WERI-Rb-1 (cell line): Measurements from ENCODE around the gene SLC3A2.

Source experiments
- DNase-seq: peaks from one replicate; pipeline ENCODE4 v3.0.0-alpha.2; 2020
- H3K27ac ChIP-seq: fragments of 250-450 bp; sonication (Bioruptor Pico); 2 replicates; pipeline ENCODE4 v1.5.1; 2020; ENCODE audit warnings: mild to moderate bottlenecking, moderate library complexity
- H3K27me3 ChIP-seq: fragments of 250-450 bp; sonication (Bioruptor Pico); 2 replicates; pipeline ENCODE4 v1.5.1; 2021; ENCODE audit warnings: mild to moderate bottlenecking, low read depth, moderate library complexity; ENCODE audit not compliant: insufficient read depth, severe bottlenecking
- H3K36me3 ChIP-seq: fragments of 250-450 bp; sonication (Bioruptor Pico); 2 replicates; pipeline ENCODE4 v1.5.1; 2020; ENCODE audit warnings: mild to moderate bottlenecking, moderate library complexity
- H3K4me3 ChIP-seq: 2 replicates; pipeline ENCODE4 v1.5.1; 2011; ENCODE audit warnings: low read depth, mild to moderate bottlenecking, control low read depth, low read length
- H3K9me3 ChIP-seq: fragments of 250-450 bp; sonication (Bioruptor Pico); 2 replicates; pipeline ENCODE4 v1.5.1; 2021; ENCODE audit warnings: mild to moderate bottlenecking, moderate library complexity; ENCODE audit not compliant: severe bottlenecking
- TF ChIP-seq, protein P1 (sequence below): IDR thresholded peaks from 2 replicates; pipeline ENCODE4 v1.5.1; 2011; ENCODE audit warnings: low read depth, mild to moderate bottlenecking, control low read depth, inconsistent platforms, low read length

Gene SLC3A2

DNA sequence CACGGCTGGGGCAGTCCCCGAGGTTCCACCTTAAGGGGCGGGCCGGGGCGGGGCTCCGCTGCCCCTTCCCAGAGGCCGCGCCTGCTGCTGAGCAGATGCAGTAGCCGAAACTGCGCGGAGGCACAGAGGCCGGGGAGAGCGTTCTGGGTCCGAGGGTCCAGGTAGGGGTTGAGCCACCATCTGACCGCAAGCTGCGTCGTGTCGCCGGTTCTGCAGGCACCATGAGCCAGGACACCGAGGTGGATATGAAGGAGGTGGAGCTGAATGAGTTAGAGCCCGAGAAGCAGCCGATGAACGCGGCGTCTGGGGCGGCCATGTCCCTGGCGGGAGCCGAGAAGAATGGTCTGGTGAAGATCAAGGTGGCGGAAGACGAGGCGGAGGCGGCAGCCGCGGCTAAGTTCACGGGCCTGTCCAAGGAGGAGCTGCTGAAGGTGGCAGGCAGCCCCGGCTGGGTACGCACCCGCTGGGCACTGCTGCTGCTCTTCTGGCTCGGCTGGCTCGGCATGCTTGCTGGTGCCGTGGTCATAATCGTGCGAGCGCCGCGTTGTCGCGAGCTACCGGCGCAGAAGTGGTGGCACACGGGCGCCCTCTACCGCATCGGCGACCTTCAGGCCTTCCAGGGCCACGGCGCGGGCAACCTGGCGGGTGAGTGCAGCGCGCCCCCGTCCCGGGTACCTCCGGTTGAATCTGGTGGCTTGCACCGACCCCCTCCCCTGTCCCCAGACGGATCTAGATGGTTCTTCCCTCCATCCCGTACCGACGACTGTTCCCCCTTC lies at the start of gene SLC3A2:
SLC3A2 (plus strand) TSS at position 94 of the 776 bp plus-strand sequence; CDS start at position 222, 128 bp downstream.
- H3K36me3 ChIP-seq: peaks cover 89% of the 10 kb centered on the region
- peak within 1 kb of the TSS; percentile 98 for H3K27ac ChIP-seq
- H3K27me3 ChIP-seq: no peaks in the 10 kb centered on the region
- H3K9me3 ChIP-seq: no peaks in the 10 kb centered on the region
- TF ChIP-seq, protein P1, sequence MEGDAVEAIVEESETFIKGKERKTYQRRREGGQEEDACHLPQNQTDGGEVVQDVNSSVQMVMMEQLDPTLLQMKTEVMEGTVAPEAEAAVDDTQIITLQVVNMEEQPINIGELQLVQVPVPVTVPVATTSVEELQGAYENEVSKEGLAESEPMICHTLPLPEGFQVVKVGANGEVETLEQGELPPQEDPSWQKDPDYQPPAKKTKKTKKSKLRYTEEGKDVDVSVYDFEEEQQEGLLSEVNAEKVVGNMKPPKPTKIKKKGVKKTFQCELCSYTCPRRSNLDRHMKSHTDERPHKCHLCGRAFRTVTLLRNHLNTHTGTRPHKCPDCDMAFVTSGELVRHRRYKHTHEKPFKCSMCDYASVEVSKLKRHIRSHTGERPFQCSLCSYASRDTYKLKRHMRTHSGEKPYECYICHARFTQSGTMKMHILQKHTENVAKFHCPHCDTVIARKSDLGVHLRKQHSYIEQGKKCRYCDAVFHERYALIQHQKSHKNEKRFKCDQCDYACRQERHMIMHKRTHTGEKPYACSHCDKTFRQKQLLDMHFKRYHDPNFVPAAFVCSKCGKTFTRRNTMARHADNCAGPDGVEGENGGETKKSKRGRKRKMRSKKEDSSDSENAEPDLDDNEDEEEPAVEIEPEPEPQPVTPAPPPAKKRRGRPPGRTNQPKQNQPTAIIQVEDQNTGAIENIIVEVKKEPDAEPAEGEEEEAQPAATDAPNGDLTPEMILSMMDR: peak; percentile 87
- DNase-seq: peak; percentile 88
- H3K4me3 ChIP-seq: peak within 1 kb of the TSS; percentile 71

DNA sequence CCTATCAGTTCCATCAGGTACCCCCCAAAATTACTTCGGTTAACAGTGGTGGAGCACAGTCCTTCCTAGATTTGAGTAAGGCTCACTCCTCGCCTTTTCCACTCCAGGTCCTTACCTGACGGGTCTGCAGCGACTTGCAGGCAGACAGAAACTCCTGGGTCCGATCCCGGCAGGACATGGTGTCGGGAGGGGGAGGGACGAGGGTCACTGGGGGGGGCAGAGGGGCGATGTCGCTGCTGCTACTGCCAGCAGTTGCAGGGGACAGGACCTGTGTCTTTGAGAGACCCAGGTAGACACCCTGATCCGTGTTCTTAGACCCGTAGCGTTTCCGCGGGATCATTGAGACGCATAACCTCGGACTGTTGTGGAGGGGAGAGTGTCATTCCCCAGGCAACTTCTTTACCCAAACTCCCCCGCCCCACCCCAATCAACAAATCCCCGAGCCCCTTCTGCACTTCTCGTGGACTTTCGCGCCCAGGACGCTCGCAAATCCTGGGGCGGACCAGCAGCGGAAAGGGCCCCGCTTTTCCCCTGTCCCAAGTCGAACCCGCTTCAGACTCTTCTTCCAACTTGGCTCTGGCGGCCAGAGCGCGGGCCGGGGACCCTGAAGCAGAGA lies 49.7 kb upstream of the SLC3A2 start:
- peak overlapping the region; percentile 68 for H3K4me3 ChIP-seq
- DNase-seq: no peak
- peak overlapping the region; percentile 85 for H3K27ac ChIP-seq
- no peaks in the 10 kb centered on the region for H3K27me3 ChIP-seq
- H3K9me3 ChIP-seq: no peaks in the 10 kb centered on the region
- peaks cover 54% of the 10 kb centered on the region for H3K36me3 ChIP-seq
- TF ChIP-seq, protein P1: no peak

DNA sequence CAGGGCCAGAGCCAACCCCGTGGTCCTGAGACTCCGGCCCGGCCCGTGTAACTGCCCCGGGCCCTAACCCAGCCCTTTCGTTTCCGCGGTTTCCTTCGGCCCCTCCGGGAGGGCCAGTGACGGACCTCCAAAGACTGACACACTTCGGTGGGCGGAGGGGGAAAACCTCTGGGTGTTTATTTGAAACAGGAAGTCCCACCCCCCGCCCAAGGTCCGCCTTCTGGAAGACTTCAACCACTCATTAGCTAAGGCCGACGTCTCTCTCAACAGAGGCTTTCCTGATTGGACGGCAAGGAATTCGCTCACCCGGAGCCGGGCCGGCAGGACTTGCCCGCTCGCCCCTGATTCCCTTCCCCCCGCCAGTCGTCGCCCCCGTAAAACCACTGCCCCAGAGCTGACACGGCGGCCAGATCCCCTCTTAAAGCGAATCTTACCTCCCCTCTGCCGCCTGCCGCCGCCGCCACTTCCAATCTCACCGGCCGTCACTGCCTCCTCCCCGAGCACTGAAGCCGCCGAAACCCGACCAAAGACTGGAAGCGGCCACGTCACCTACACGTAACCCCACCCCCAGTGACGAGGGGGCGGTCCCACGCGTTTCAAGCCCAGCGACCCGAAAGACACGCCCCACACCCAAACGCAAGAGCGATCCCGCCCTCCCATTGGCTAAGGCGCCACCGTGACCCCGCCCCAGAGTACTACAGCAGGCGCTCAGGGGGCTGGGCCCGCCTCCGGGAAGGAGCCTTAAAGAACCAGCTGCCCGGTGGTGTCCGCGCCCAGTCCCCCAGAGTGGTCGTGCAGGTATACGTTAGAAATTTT lies 49.0 kb upstream of the SLC3A2 start, which contains the start of gene STX5:
STX5 (minus strand) TSS at position 532 of the 816 bp plus-strand sequence. CDS start 808 bp downstream, outside the sequence.
- Histone ChIP-seq H3K27ac (peak within 1 kb of the TSS; percentile 85), H3K9me3 (no peaks in the 10 kb centered on the region), H3K4me3 (peak within 1 kb of the TSS; percentile 68), H3K27me3 (no peaks in the 10 kb centered on the region), H3K36me3 (peaks cover 54% of the 10 kb centered on the region)
- DNase-seq: peak; percentile 99
- TF ChIP-seq, protein P1: no peak

DNA sequence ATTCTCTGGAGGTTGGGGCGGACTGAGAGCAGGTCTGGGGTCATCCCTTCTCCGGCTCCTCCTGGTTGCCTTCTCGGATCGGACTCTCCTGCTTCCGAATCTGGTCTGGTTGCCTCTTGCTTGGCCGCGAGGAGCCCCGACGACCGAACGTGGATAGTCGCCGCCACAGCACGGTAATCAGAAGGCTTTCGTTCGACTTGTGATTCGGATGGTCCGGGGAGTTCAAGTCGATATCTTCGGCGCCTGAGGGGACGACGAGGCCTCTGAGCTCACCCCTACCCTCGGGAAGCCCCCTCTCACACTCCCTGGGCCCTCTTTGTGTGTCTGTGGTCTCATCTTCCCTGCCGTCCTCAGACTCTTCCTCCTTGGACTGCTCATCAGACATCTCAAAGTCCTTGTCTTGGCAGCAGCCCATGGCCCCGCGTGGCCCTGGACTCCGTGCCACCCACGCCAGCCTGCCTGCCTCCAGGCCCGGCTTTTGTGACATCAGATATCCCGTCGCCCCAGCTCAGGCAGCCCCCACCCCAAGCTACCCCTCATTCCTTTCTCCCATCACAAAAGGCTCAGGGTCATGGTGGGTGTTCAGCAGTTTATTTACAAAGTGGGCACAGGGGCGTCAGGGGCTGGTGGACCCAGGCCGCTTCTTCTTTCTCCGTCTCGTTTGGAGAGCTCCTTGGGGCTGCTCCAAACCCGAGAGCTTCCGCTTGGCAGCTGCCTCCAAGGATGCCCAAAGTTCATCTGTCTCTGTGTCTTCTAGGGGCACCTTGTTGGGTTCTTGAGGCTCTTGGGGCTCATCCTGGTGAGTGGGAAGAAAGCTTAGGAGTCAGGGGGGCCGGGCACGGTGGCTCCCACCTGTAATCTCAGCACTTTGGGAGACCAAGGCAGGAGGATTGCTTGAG lies 48.1 kb upstream of the SLC3A2 start, which contains the start of gene TEX54:
TEX54 (minus strand) TSS at position 506 of the 899 bp plus-strand sequence.
- Histone ChIP-seq H3K36me3 (peaks cover 51% of the 10 kb centered on the region), H3K27ac (peak within 1 kb of the TSS; percentile 85), H3K9me3 (no peaks in the 10 kb centered on the region), H3K27me3 (no peaks in the 10 kb centered on the region), H3K4me3 (peak within 1 kb of the TSS; percentile 68)
- TF ChIP-seq, protein P1: no peak
- DNase-seq: no peak

DNA sequence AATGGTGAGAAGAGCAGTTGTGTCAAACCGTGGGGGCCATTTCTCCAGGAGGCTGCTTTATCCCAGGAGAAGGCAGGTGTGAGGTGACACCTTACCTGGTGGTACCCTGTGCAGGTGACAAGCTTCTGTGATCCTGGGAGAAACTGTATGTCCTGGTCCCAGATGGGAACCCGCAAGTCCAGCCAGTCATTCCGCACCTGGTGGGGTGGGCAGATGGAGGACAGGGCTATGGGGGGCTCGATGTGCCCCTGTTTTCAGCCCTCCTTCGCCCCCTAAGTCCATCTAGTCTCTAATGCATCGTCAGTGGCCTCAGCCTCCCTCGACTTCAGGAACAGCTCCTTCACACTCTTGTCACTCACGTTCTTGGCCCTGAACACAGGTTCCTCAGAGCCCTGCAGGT lies 45.4 kb upstream of the SLC3A2 start:
- Histone ChIP-seq H3K27me3 (no peaks in the 10 kb centered on the region), H3K27ac (no peak overlapping the region), H3K4me3 (no peak overlapping the region), H3K36me3 (peaks cover 40% of the 10 kb centered on the region), H3K9me3 (no peaks in the 10 kb centered on the region)
- DNase-seq: no peak
- TF ChIP-seq, protein P1: no peak
